Measurements from ENCODE around the gene SYT17.

GRCh38 chr16:19210968-19211367 is 42.9 kb downstream of the SYT17 start:
- TF ChIP-seq CTCF (IDR thresholded peaks at IDR 0.05) (no peak), ZFX (IDR thresholded peaks at IDR 0.05; ENCODE audit: borderline replicate concordance) (no peak)
